Hepatocyte (in vitro differentiated cells): ENCODE data around the gene TSACC. TPM values are rescaled to one million over a fixed set of nuclear protein-coding genes. Genes with fewer than 3 reads are reported as not detected.

Source experiments
- DNase-seq: peaks from one replicate; pipeline ENCODE4 v3.0.0-alpha.2; 2016; ENCODE audit warnings: low spot score
- H2AFZ ChIP-seq: fragments of 200-600 bp; sonication (generic); 2 replicates; pipeline ENCODE4 v1.6.0; 2016; ENCODE audit warnings: antibody characterized with exemption, mild to moderate bottlenecking
- H3K27ac ChIP-seq: fragments of 200-600 bp; sonication (generic); 2 replicates; pipeline ENCODE4 v1.5.1; 2016; ENCODE audit warnings: mild to moderate bottlenecking
- H3K27me3 ChIP-seq: fragments of 200-600 bp; sonication (generic); 2 replicates; pipeline ENCODE4 v1.6.1; 2016
- H3K36me3 ChIP-seq: fragments of 200-600 bp; sonication (generic); replicated peaks from 2 replicates; pipeline ENCODE4 v1.5.1; 2016; ENCODE audit warnings: low read depth; ENCODE audit not compliant: insufficient read depth
- H3K4me1 ChIP-seq: fragments of 200-600 bp; sonication (generic); 2 replicates; pipeline ENCODE4 v1.5.1; 2016; ENCODE audit warnings: mild to moderate bottlenecking, moderate library complexity; ENCODE audit not compliant: insufficient read depth
- H3K4me2 ChIP-seq: fragments of 200-600 bp; sonication (generic); 2 replicates; pipeline ENCODE4 v1.6.0; 2016
- H3K4me3 ChIP-seq: fragments of 200-600 bp; sonication (generic); 2 replicates; pipeline ENCODE4 v1.5.1; 2016; ENCODE audit warnings: mild to moderate bottlenecking
- H3K79me2 ChIP-seq: fragments of 200-600 bp; sonication (generic); 2 replicates; pipeline ENCODE4 v1.6.0; 2017; ENCODE audit warnings: mild to moderate bottlenecking
- H3K9me2 ChIP-seq: fragments of 200-600 bp; sonication (generic); replicated peaks from 2 replicates; pipeline ENCODE4 v1.6.0; 2017; ENCODE audit warnings: mild to moderate bottlenecking; ENCODE audit not compliant: insufficient read depth
- H3K9me3 ChIP-seq: fragments of 200-600 bp; sonication (generic); 2 replicates; pipeline ENCODE4 v1.5.1; 2016; ENCODE audit warnings: low read depth, mild to moderate bottlenecking
- H4K20me1 ChIP-seq: fragments of 200-600 bp; sonication (generic); 2 replicates; pipeline ENCODE4 v1.6.0; 2016; ENCODE audit warnings: mild to moderate bottlenecking; ENCODE audit not compliant: insufficient read depth, poor library complexity, severe bottlenecking
- EZH2 ChIP-seq: fragments of 200-600 bp; sonication (generic); IDR thresholded peaks from 2 replicates; pipeline ENCODE4 v1.6.1; 2016; ENCODE audit warnings: antibody characterized with exemption, mild to moderate bottlenecking, borderline replicate concordance
- EZH2phosphoT487 ChIP-seq: fragments of 200-600 bp; sonication (generic); IDR thresholded peaks from one replicate; pipeline ENCODE4 v1.6.1; 2018; ENCODE audit warnings: antibody characterized with exemption, mild to moderate bottlenecking, low read depth, moderate library complexity; ENCODE audit not compliant: unreplicated experiment, severe bottlenecking
- WGBS: methylation state at CpG from one replicate; pipeline ENCODE4 v1.1.6; 2016; ENCODE audit warnings: low lambda C conversion rate; ENCODE audit errors: missing lambda C conversion rate; 5-methylcytosine and 5-hydroxymethylcytosine counted together
- polyA plus RNA-seq: library from polyadenylated mRNA; unstranded; fragments of >200 nt; fragmentation: Nextera tagmentation; extraction: Ambion mirVana; gene quantifications from 2 replicates; pipeline ENCODE4 v1.2.1, GENCODE V29; 2016
- total RNA-seq: library from RNA; depleted of rRNA; stranded (reverse); fragments of >200 nt; gene quantifications from 2 replicates; pipeline ENCODE4 v1.2.3, GENCODE V29; 2014
- TF ChIP-seq, protein P1 (sequence below): fragments of 200-600 bp; sonication (generic); IDR thresholded peaks from 2 replicates; pipeline ENCODE4 v1.5.1; 2016; ENCODE audit warnings: antibody characterized with exemption, mild to moderate bottlenecking; ENCODE audit not compliant: poor library complexity

The TSACC gene
- total and polyA plus RNA-seq, 2 experiments from 2014 or later, result 1.5 TPM; not detected in 1

DNA sequence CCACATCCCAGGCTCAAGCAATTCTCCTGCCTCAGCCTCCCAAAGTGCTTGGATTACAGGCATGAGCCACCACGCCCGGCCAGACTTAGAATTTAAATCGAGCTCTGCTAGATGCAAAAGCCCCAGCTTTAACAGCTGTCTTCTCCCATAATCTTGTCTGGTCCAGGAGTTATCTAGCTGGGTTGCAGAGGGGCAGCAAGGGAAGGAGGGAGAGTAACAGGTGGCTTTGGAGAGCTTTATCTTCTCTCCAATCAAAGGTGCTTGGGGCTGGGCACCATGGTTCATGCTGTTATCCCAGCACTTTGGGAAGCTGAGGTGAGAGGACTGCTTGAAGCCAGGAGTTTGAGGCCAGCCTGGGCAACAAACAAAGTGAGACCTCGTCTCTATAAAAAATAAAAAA lies 34.5 kb downstream of the TSACC start:
- WGBS, result 74% methylated on average over 4 of the region's 4 CpGs
- TF ChIP-seq, protein P1, sequence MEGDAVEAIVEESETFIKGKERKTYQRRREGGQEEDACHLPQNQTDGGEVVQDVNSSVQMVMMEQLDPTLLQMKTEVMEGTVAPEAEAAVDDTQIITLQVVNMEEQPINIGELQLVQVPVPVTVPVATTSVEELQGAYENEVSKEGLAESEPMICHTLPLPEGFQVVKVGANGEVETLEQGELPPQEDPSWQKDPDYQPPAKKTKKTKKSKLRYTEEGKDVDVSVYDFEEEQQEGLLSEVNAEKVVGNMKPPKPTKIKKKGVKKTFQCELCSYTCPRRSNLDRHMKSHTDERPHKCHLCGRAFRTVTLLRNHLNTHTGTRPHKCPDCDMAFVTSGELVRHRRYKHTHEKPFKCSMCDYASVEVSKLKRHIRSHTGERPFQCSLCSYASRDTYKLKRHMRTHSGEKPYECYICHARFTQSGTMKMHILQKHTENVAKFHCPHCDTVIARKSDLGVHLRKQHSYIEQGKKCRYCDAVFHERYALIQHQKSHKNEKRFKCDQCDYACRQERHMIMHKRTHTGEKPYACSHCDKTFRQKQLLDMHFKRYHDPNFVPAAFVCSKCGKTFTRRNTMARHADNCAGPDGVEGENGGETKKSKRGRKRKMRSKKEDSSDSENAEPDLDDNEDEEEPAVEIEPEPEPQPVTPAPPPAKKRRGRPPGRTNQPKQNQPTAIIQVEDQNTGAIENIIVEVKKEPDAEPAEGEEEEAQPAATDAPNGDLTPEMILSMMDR, result no peak
- TF ChIP-seq EZH2 (no peak), EZH2phosphoT487 (no peak)
- no peak for DNase-seq
- H2AFZ ChIP-seq, result no peak overlapping the region
- no peak overlapping the region for H3K27ac ChIP-seq
- H3K9me3 ChIP-seq, result no peaks in the 10 kb centered on the region
- H3K4me3 ChIP-seq, result no peak overlapping the region
- no peaks in the 10 kb centered on the region for H3K79me2 ChIP-seq
- H3K9me2 ChIP-seq, result no peaks in the 10 kb centered on the region
- no peak overlapping the region for H3K4me2 ChIP-seq
- peaks cover 24% of the 10 kb centered on the region for H3K4me1 ChIP-seq
- H3K27me3 ChIP-seq, result no peaks in the 10 kb centered on the region
- no peaks in the 10 kb centered on the region for H4K20me1 ChIP-seq
- H3K36me3 ChIP-seq, result no peaks in the 10 kb centered on the region

DNA sequence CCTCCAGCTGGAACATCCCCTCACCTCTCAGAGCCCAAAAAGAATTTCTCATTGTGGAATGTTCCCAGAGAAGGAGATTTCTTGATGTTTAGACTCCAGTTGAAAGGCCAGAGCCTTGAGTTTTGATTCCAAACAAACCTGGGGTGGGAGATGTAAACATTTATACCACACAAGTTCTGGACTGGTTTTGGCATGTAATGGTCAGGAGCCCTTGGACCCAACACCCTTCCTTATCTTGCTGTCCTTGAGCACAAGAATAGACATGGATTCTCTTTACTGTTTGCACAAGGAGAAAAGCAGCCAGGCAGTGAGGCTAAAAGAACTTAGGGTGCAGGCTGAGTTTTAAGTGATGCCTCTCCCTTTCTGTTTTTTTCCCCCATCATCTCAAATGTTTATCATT lies 35.2 kb downstream of the TSACC start:
- Histone ChIP-seq H3K27me3 (no peaks in the 10 kb centered on the region), H2AFZ (no peak overlapping the region), H3K9me2 (no peaks in the 10 kb centered on the region), H3K4me2 (peak overlapping the region; percentile 19), H3K79me2 (no peaks in the 10 kb centered on the region), H3K27ac (no peak overlapping the region), H3K4me3 (no peak overlapping the region), H4K20me1 (no peaks in the 10 kb centered on the region), H3K36me3 (no peaks in the 10 kb centered on the region), H3K9me3 (no peaks in the 10 kb centered on the region), H3K4me1 (peaks cover 17% of the 10 kb centered on the region)
- TF ChIP-seq, protein P1, result no peak
- TF ChIP-seq EZH2 (no peak), EZH2phosphoT487 (no peak)
- no peak for DNase-seq

- no peaks in the 10 kb centered on the region for H3K9me2 ChIP-seq
- 100% methylated on average over 2 of the region's 2 CpGs for WGBS
- no peaks in the 10 kb centered on the region for H3K36me3 ChIP-seq
- H3K4me3 ChIP-seq, result no peak overlapping the region
- H3K79me2 ChIP-seq, result no peaks in the 10 kb centered on the region
- peaks cover 22% of the 10 kb centered on the region for H3K4me1 ChIP-seq
- DNase-seq, result no peak
- no peaks in the 10 kb centered on the region for H3K27me3 ChIP-seq
- H2AFZ ChIP-seq, result no peak overlapping the region
- H3K4me2 ChIP-seq, result no peak overlapping the region
- TF ChIP-seq EZH2, result no peak
- TF ChIP-seq EZH2phosphoT487, result no peak
- TF ChIP-seq, protein P1, result no peak
- H3K9me3 ChIP-seq, result no peaks in the 10 kb centered on the region
- no peak overlapping the region for H3K27ac ChIP-seq
- no peaks in the 10 kb centered on the region for H4K20me1 ChIP-seq
Observed at GRCh38 chr1:156376146-156376545, 37.8 kb downstream of the TSACC start.
